Psoas muscle (tissue), 8 donors: Measurements from ENCODE around the gene SPNS2. TPM values are rescaled to one million over a fixed set of nuclear protein-coding genes. Genes with fewer than 3 reads are reported as not detected.

ENCODE experiments used
- ATAC-seq, 4 donors: fragments of 200-7000 bp; cut with Tn5 transposase; one replicate each; pipeline ENCODE4 v1.9.1; 2020; ENCODE audit warnings: moderate library complexity in 3 of 4, mild to moderate bottlenecking in 2 of 4
- DNase-seq, 2 donors: peaks; one replicate each; pipeline ENCODE4 v3.0.0-alpha.2; 2020
- H3K27ac ChIP-seq: fragments of 200-600 bp; one replicate; pipeline ENCODE4 v1.8.0; 2022
- H3K27me3 ChIP-seq, 3 donors: fragments of 200-600 bp in 1 of 3; one replicate each; pipeline versions ENCODE4 v1.6.1 to v1.8.0; 2013 to 2022; ENCODE audit warnings: low read length in 2 of 3, mild to moderate bottlenecking in 2 of 3, moderate library complexity in 1 of 3; ENCODE audit not compliant: insufficient read depth in 3 of 3
- H3K36me3 ChIP-seq, 2 donors: fragments of 200-600 bp in 1 of 2; one replicate each; pipeline versions ENCODE4 v1.6.1 to v1.8.0; 2013 to 2022; ENCODE audit warnings: low read depth in 1 of 2, mild to moderate bottlenecking in 1 of 2, moderate library complexity in 1 of 2; ENCODE audit not compliant: insufficient read depth in 1 of 2
- H3K4me1 ChIP-seq: fragments of 200-600 bp; one replicate; pipeline ENCODE4 v1.8.0; 2022
- H3K4me3 ChIP-seq: fragments of 200-600 bp; one replicate; pipeline ENCODE4 v1.8.0; 2022; ENCODE audit warnings: mild to moderate bottlenecking
- H3K9me3 ChIP-seq: fragments of 200-600 bp; one replicate; pipeline ENCODE4 v1.8.0; 2022
- WGBS, 3 donors: extraction: QIAGEN DNeasy Blood & Tissue Kit; methylation state at CpG; one replicate each; pipeline versions ENCODE4 v1.1.6 to v1.1.7; 2013; 5-methylcytosine and 5-hydroxymethylcytosine counted together
- intact Hi-C, 2 donors: fragments of 100-400 bp; cut with DNase I; formaldehyde crosslinking; loops; one replicate each; pipeline versions ENCODE4 v1.11.0 to v1.14.2; 2022
- polyA plus RNA-seq, 3 donors: library from polyadenylated mRNA; stranded (reverse); fragments of 200-250 nt; gene quantifications; one replicate each; pipeline ENCODE4 v1.2.3, GENCODE V29; 2013
- total RNA-seq, 4 donors: library from RNA; stranded (reverse); fragmentation: NEBNext Ultra II Directional in 2 of 4; extraction: Animal tissue kit (Norgen Biotek cat#: 25700) in 2 of 4; gene quantifications; one replicate each; pipeline versions ENCODE4 v1.2.1 to v1.2.4, GENCODE V29; 2021 to 2023
- TF ChIP-seq, protein P1 (sequence below): fragments of 200-600 bp; IDR thresholded peaks from one replicate; pipeline ENCODE4 v1.8.0; 2022; ENCODE audit warnings: antibody characterized with exemption
- donor health status: healthy with polysubstance abuse.
- donor health status: DM: no; HTN: no; CAD: no; lungs with moderate emphysema.
- donor health status: Bipolar disorder and iron deficiency.
- donor health status: healthy.
- donor health status: DM: yes; HTN: yes; CAD: no.
- donor health status: DM: no; HTN: no; CAD: no.
- donor health status: DM: no; HTN: no; CAD: no.
- donor health status: DM: yes; HTN: yes; CAD: no.

The SPNS2 gene
- total and polyA plus RNA-seq, 7 donors = 3.5 to 10.6 (median 6.4) TPM

DNA sequence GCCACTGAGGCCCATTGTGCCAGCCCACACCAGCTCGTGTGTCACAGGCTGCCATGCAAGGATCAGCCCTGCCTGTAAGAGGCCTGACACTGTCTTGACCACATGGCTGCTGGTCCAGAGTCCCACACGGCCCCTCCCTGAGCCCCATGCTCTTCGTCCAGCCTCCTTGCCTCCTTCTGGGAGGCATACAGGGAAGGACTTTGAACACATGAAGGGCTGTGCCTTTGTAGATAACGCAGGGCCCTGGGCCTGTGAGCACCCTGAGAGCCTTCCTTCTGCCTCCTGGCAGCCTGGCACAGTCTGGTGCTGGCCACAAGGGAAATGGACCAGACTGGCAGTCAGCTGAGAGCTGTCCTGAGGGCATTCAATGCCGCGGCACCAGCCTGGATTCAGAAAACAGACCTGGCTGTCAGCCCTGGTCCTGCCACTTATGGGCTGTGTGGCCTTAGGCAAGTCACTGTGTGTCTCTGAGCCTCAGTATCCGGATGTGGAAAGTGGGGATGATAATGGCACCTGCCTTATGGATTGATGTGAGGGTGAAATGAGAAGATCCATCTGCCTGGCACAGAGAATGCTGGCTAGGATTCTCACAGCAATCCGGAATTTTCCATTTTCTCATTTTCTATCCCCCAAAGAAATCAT lies 19.2 kb upstream of the SPNS2 start:
- Histone ChIP-seq H3K27ac (no peak overlapping the region), H3K4me3 (no peak overlapping the region), H3K9me3 (no peaks in the 10 kb centered on the region), H3K36me3 (no peaks in the 10 kb centered on the region), H3K27me3 (no peaks in the 10 kb centered on the region), H3K4me1 (peaks cover 6% of the 10 kb centered on the region)
- no peak for DNase-seq
- intact Hi-C loops = no loop called here
- TF ChIP-seq, protein P1, sequence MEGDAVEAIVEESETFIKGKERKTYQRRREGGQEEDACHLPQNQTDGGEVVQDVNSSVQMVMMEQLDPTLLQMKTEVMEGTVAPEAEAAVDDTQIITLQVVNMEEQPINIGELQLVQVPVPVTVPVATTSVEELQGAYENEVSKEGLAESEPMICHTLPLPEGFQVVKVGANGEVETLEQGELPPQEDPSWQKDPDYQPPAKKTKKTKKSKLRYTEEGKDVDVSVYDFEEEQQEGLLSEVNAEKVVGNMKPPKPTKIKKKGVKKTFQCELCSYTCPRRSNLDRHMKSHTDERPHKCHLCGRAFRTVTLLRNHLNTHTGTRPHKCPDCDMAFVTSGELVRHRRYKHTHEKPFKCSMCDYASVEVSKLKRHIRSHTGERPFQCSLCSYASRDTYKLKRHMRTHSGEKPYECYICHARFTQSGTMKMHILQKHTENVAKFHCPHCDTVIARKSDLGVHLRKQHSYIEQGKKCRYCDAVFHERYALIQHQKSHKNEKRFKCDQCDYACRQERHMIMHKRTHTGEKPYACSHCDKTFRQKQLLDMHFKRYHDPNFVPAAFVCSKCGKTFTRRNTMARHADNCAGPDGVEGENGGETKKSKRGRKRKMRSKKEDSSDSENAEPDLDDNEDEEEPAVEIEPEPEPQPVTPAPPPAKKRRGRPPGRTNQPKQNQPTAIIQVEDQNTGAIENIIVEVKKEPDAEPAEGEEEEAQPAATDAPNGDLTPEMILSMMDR = no peak
- 75 to 83% (median 76%) methylated on average over 8 of the region's 8 CpGs for WGBS, 3 donors
- no peak for ATAC-seq

GRCh38 chr17:4479982-4480751 lies 18.5 kb upstream of the SPNS2 start:
- no peak overlapping the region for H3K27ac ChIP-seq
- no peaks in the 10 kb centered on the region for H3K36me3 ChIP-seq
- DNase-seq (no peak), ATAC-seq (no peak)
- H3K4me1 ChIP-seq = peaks cover 2% of the 10 kb centered on the region
- 67 to 70% (median 68%) methylated on average over 13 of the region's 13 CpGs for WGBS, 3 donors
- no peaks in the 10 kb centered on the region for H3K27me3 ChIP-seq
- no peak overlapping the region for H3K4me3 ChIP-seq
- TF ChIP-seq, protein P1 = no peak
- intact Hi-C loops = no loop called here
- H3K9me3 ChIP-seq = no peaks in the 10 kb centered on the region

- intact Hi-C loops = no loop called here
- Histone ChIP-seq H3K36me3 (no peaks in the 10 kb centered on the region), H3K4me3 (no peak overlapping the region), H3K27ac (no peak overlapping the region), H3K9me3 (no peaks in the 10 kb centered on the region), H3K27me3 (no peaks in the 10 kb centered on the region), H3K4me1 (peaks cover 2% of the 10 kb centered on the region)
- WGBS, 3 donors = 40 to 51% (median 42%) methylated on average over 14 of the region's 14 CpGs
- DNase-seq = no peak
- TF ChIP-seq, protein P1 = no peak
- ATAC-seq = no peak
Observed at GRCh38 chr17:4480929-4481898, 17.5 kb upstream of the SPNS2 start.

DNA sequence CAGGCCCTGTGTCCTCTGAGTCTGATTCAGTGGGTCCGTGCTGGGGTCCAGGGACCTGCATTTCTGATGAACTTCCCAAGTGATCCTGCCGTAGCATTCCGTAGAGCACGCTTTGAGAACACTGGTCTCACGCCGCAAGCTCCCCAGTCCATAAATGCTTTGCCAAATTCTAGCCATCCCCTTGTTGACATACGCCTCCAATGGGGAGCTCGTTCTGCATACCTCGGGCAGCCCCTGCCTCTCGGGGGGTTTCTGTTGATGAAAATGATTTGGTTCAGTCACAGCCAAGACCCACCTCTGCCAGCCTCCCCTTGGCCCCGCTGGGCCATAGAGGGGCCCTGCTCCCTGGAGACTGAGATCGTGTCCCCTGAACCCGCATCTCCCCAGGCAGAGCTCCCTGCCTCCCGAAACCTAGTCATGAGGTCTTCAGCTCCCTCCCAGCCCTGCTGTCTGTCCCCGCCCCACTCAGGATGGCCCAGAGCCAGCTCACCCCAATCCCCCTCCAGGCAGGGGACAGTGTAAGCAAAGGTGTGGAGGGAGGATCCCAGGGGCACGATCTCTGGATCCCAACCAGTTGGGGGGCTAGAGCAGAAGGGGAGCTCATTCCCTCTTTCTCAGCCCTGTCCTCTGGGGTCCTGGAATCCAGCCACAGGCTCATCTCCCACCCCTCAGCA lies 16.2 kb upstream of the SPNS2 start:
- intact Hi-C loops = no loop called here
- TF ChIP-seq, protein P1 = no peak
- 82 to 87% (median 84%) methylated on average over 16 of the region's 16 CpGs for WGBS, 3 donors

More for the DNA sequence above, 16.2 kb upstream of the SPNS2 start:
- Histone ChIP-seq H3K27me3 (no peaks in the 10 kb centered on the region), H3K27ac (no peak overlapping the region), H3K9me3 (no peaks in the 10 kb centered on the region), H3K4me3 (no peak overlapping the region), H3K36me3 (no peaks in the 10 kb centered on the region), H3K4me1 (peaks cover 2% of the 10 kb centered on the region)
- DNase-seq (no peak), ATAC-seq (no peak)
